K562 (cell line): ENCODE data around the gene IDUA. TPM values are rescaled to one million over a fixed set of nuclear protein-coding genes. Genes with fewer than 3 reads are reported as not detected.
A peak's percentile ranks its signal among the peaks of the same experiment; 100 is the strongest.

Experiments
- BCLAF1 ChIP-seq, 2 experiments: fragments of 450-650 bp in 1 of 2; IDR thresholded peaks; 2 replicates each; pipeline ENCODE4 v1.6.1; 2011 to 2017; ENCODE audit warnings: low read depth in 2 of 2, antibody characterized with exemption in 1 of 2, borderline replicate concordance in 1 of 2, low read length in 1 of 2, mild to moderate bottlenecking in 1 of 2, mixed read lengths in 1 of 2; ENCODE audit not compliant: control insufficient read depth in 1 of 2
- JUND ChIP-seq, 2 experiments: IDR thresholded peaks; 2 replicates in 1 of 2; 3 replicates in 1 of 2; pipeline ENCODE4 v1.6.1; 2011; ENCODE audit warnings: borderline replicate concordance in 2 of 2, low read depth in 2 of 2, low read length in 2 of 2, improper control_type of control experiment in 1 of 2, missing biosample characterization in 1 of 2, missing genetic modification characterization in 1 of 2, missing genetic modification reagents in 1 of 2
- MBD2 ChIP-seq: sonication (generic); IDR thresholded peaks from 2 replicates; pipeline ENCODE4 v1.6.1; 2016; ENCODE audit warnings: low read depth, borderline replicate concordance
- REST ChIP-seq, 2 experiments: fragments of 450-650 bp; formaldehyde crosslinking in 1 of 2; IDR thresholded peaks; 2 replicates each; pipeline versions ENCODE4 v1.4.0 to v1.6.1; 2014 to 2020; ENCODE audit warnings: mild to moderate bottlenecking in 2 of 2, borderline replicate concordance in 1 of 2, low read depth in 1 of 2
- SREBF2 ChIP-seq: sonication (generic); formaldehyde crosslinking; IDR thresholded peaks from 2 replicates; pipeline ENCODE4 v1.4.0; 2020; ENCODE audit warnings: mild to moderate bottlenecking, missing genetic modification reagents
- STAT5A ChIP-seq: IDR thresholded peaks from 2 replicates; pipeline ENCODE4 v1.6.1; 2012; ENCODE audit warnings: low read length, inconsistent platforms, borderline replicate concordance
- TCF15 ChIP-seq: fragments of 250-450 bp; sonication (Bioruptor Pico); IDR thresholded peaks from 2 replicates; pipeline ENCODE4 v1.8.0; 2022; ENCODE audit warnings: moderate library complexity, mild to moderate bottlenecking, inconsistent platforms
- USF1 ChIP-seq: sonication (generic); formaldehyde crosslinking; IDR thresholded peaks from 2 replicates; pipeline ENCODE4 v1.9.0; 2022; ENCODE audit warnings: mild to moderate bottlenecking, missing genetic modification reagents
- ZBTB7A ChIP-seq: IDR thresholded peaks from 2 replicates; pipeline ENCODE4 v1.6.1; 2011; ENCODE audit warnings: low read depth, mild to moderate bottlenecking, low read length, moderate library complexity, borderline replicate concordance; ENCODE audit not compliant: control insufficient read depth
- ZNF140 ChIP-seq: fragments of 250-450 bp; sonication (Bioruptor Pico); IDR thresholded peaks from 2 replicates; pipeline ENCODE4 v1.8.0; 2021; ENCODE audit warnings: moderate library complexity, mild to moderate bottlenecking, inconsistent platforms
- ZNF165 ChIP-seq: fragments of 250-450 bp; sonication (Bioruptor Pico); IDR thresholded peaks from 2 replicates; pipeline ENCODE4 v1.4.0; 2020; ENCODE audit warnings: borderline replicate concordance
- polyA plus RNA-seq, 8 experiments: library from polyadenylated mRNA; depleted of rRNA in 4 of 8; stranded (reverse) in 5 of 8; unstranded in 3 of 8; fragments of >200 nt; fragmentation: Nextera tagmentation in 2 of 8; fragmentation: Illumina TruSeq in 1 of 8; extraction: Ambion mirVana in 2 of 8; extraction: Trizol in 1 of 8; gene quantifications; 2 replicates each; pipeline versions ENCODE4 v1.2.1 to v1.2.3, GENCODE V29; 2011 to 2014; ENCODE audit warnings: inconsistent platforms in 1 of 8, missing spikeins in 1 of 8
- total RNA-seq, 7 experiments: library from RNA; depleted of rRNA in 6 of 7; stranded (reverse); fragments of >200 nt in 6 of 7; fragmentation: Illumina TruSeq in 2 of 7; extraction: Trizol in 2 of 7; gene quantifications; 2 replicates each; pipeline versions ENCODE4 v1.2.1 to v1.2.3, GENCODE V29; 2011 to 2021; ENCODE audit warnings: low replicate concordance in 1 of 7

IDUA gene
- total and polyA plus RNA-seq, 9 of the 15 experiments (the other 6 are each of a cell fraction or from before 2014, with no cell fraction given) = 0.04 to 16.1 (median 1.2) TPM

- TF ChIP-seq BCLAF1 (IDR thresholded peaks at IDR 0.05; ENCODE audit: borderline replicate concordance in 1 of 2, control insufficient read depth in 1 of 2, low read depth in 2 of 2, low read length in 1 of 2) (peak in 1 of 2 experiments; percentile 73; a peak in 1 of 4 replicates), ZNF140 (no peak), STAT5A (no peak), TCF15 (0 out of 2 replicates have a peak, but pooled peaks have one; percentile 21), JUND (IDR thresholded peaks at IDR 0.05; ENCODE audit: borderline replicate concordance, low read depth, low read length) (peak; percentile 61), JUND (tag; IDR thresholded peaks at IDR 0.05; ENCODE audit: borderline replicate concordance, low read depth, low read length) (peak; percentile 35; the same call in 2 of the 3 replicates), ZNF165 (no peak), ZBTB7A (peak; percentile 96), MBD2 (0 out of 2 replicates have a peak, but pooled peaks have one; percentile 71), REST (IDR thresholded peaks at IDR 0.05; ENCODE audit: borderline replicate concordance) (no peak; the same call in 1 of the 2 replicates), REST (CRISPR knock-in tag; IDR thresholded peaks at IDR 0.05; ENCODE audit: low read depth) (0 out of 2 replicates have a peak, but pooled peaks have one; percentile 29), USF1 (0 out of 2 replicates have a peak, but pooled peaks have one; percentile 29), SREBF2 (CRISPR knock-in tag) (no peak)
These were observed 9.5 kb downstream of the IDUA start (continued) for GRCh38 chr4:996030-996996.
